ENCODE results near the gene PTPN5.

DNA sequence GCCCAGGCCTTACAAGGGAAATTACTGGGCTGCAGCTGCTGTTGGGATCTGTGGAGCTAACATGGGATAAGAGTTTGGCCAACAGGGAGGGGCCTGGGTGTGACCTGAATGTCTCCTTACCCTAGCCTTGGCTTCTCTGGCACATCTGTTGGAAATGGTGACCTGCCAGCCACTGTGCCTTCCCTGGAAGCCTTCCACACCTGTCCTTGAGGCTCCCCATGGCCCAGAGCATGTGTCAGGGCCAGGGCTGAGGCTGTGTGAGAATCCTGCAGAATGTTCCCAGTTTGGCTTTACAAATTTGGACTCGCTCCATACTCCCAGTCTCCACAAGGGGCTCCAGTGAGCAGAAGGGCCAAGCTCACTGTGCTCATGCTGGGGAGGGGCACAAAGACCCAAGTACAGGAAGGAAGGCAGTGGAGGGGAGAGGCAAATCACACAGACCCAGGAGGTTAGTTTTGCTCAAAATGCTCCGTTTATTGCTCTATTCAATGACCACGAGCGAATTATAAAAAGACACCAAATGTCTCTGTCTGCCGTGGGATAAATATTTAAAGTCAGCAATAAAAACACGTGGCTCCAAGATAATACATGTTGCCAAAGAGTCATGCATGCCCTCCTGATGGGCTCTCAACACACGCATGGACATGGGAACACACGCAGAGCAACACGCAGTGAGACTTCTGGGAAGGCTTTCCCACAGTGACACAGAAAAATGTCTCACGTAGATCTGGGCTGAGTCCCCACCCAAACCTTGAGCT lies 63.9 kb downstream of the PTPN5 start:
- TF ChIP-seq RAD21 (IDR thresholded peaks at IDR 0.05) (peak; percentile 8 to 66), YY1 (IDR thresholded peaks at IDR 0.05) (no peak), EGR1 (IDR thresholded peaks at IDR 0.05; ENCODE audit: low read depth in 2 of 2) (no peak), TAF1 (conservative IDR thresholded peaks at IDR 0.05) (no peak), RXRA (IDR thresholded peaks at IDR 0.05) (no peak), FOXA1 (IDR thresholded peaks at IDR 0.05) (no peak), JUND (IDR thresholded peaks at IDR 0.05) (no peak), GABPA (IDR thresholded peaks at IDR 0.05 in 1 of 2, conservative IDR thresholded peaks at IDR 0.05 in 1 of 2) (no peak), SP1 (IDR thresholded peaks at IDR 0.05) (no peak)
- TF ChIP-seq, protein P1, sequence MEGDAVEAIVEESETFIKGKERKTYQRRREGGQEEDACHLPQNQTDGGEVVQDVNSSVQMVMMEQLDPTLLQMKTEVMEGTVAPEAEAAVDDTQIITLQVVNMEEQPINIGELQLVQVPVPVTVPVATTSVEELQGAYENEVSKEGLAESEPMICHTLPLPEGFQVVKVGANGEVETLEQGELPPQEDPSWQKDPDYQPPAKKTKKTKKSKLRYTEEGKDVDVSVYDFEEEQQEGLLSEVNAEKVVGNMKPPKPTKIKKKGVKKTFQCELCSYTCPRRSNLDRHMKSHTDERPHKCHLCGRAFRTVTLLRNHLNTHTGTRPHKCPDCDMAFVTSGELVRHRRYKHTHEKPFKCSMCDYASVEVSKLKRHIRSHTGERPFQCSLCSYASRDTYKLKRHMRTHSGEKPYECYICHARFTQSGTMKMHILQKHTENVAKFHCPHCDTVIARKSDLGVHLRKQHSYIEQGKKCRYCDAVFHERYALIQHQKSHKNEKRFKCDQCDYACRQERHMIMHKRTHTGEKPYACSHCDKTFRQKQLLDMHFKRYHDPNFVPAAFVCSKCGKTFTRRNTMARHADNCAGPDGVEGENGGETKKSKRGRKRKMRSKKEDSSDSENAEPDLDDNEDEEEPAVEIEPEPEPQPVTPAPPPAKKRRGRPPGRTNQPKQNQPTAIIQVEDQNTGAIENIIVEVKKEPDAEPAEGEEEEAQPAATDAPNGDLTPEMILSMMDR (IDR thresholded peaks at IDR 0.05; ENCODE audit: low read depth, low read length, missing input control), result peak; percentile 66
- TF ChIP-seq, protein P2, sequence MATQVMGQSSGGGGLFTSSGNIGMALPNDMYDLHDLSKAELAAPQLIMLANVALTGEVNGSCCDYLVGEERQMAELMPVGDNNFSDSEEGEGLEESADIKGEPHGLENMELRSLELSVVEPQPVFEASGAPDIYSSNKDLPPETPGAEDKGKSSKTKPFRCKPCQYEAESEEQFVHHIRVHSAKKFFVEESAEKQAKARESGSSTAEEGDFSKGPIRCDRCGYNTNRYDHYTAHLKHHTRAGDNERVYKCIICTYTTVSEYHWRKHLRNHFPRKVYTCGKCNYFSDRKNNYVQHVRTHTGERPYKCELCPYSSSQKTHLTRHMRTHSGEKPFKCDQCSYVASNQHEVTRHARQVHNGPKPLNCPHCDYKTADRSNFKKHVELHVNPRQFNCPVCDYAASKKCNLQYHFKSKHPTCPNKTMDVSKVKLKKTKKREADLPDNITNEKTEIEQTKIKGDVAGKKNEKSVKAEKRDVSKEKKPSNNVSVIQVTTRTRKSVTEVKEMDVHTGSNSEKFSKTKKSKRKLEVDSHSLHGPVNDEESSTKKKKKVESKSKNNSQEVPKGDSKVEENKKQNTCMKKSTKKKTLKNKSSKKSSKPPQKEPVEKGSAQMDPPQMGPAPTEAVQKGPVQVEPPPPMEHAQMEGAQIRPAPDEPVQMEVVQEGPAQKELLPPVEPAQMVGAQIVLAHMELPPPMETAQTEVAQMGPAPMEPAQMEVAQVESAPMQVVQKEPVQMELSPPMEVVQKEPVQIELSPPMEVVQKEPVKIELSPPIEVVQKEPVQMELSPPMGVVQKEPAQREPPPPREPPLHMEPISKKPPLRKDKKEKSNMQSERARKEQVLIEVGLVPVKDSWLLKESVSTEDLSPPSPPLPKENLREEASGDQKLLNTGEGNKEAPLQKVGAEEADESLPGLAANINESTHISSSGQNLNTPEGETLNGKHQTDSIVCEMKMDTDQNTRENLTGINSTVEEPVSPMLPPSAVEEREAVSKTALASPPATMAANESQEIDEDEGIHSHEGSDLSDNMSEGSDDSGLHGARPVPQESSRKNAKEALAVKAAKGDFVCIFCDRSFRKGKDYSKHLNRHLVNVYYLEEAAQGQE (IDR thresholded peaks at IDR 0.05), result no peak
- TF ChIP-seq, protein P3, sequence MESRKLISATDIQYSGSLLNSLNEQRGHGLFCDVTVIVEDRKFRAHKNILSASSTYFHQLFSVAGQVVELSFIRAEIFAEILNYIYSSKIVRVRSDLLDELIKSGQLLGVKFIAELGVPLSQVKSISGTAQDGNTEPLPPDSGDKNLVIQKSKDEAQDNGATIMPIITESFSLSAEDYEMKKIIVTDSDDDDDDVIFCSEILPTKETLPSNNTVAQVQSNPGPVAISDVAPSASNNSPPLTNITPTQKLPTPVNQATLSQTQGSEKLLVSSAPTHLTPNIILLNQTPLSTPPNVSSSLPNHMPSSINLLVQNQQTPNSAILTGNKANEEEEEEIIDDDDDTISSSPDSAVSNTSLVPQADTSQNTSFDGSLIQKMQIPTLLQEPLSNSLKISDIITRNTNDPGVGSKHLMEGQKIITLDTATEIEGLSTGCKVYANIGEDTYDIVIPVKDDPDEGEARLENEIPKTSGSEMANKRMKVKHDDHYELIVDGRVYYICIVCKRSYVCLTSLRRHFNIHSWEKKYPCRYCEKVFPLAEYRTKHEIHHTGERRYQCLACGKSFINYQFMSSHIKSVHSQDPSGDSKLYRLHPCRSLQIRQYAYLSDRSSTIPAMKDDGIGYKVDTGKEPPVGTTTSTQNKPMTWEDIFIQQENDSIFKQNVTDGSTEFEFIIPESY (IDR thresholded peaks at IDR 0.05), result no peak
- TF ChIP-seq, protein P4, sequence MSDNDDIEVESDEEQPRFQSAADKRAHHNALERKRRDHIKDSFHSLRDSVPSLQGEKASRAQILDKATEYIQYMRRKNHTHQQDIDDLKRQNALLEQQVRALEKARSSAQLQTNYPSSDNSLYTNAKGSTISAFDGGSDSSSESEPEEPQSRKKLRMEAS (IDR thresholded peaks at IDR 0.05), result no peak
- TF ChIP-seq, protein P5, sequence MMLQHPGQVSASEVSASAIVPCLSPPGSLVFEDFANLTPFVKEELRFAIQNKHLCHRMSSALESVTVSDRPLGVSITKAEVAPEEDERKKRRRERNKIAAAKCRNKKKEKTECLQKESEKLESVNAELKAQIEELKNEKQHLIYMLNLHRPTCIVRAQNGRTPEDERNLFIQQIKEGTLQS (IDR thresholded peaks at IDR 0.05), result no peak
